IPS-18c (cell line): ENCODE data around the gene PKHD1.
"Not testable (repeated sequence)": the region's sequence is repeated elsewhere in the genome, so short reads cannot be mapped to it uniquely, and the experiment has no call there.

ENCODE experiments used
- H3K4me3 ChIP-seq: 2 replicates; pipeline ENCODE4 v1.7.0; 2013; ENCODE audit warnings: low read depth, mild to moderate bottlenecking, low read length, moderate library complexity; ENCODE audit not compliant: insufficient read depth
- H3K9me3 ChIP-seq: one replicate; pipeline ENCODE4 v1.6.1; 2013; ENCODE audit warnings: mild to moderate bottlenecking, low read length, moderate library complexity; ENCODE audit not compliant: control insufficient read depth, insufficient read depth

The PKHD1 gene

DNA sequence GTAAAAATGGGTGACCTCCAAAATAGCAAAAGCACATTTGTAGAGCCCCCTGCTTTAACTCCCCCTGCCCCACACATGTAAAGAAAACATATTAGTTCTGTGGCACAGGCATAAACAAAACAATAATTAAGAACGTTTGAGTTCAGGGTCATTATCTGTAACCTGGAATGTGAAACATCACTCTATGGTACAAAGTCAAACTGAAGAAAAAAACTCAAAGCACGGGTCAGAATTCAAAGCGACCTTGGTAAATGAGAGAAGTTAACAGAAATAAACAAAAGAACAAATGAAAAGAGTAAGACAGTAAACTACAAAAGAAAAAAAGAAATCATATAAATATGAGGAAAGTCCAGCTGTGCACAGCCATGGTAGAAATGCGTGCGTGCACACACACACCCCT lies 67.5 kb downstream of the PKHD1 start:
- Histone ChIP-seq H3K9me3 (no peaks in the 10 kb centered on the region), H3K4me3 (no peak overlapping the region)

DNA sequence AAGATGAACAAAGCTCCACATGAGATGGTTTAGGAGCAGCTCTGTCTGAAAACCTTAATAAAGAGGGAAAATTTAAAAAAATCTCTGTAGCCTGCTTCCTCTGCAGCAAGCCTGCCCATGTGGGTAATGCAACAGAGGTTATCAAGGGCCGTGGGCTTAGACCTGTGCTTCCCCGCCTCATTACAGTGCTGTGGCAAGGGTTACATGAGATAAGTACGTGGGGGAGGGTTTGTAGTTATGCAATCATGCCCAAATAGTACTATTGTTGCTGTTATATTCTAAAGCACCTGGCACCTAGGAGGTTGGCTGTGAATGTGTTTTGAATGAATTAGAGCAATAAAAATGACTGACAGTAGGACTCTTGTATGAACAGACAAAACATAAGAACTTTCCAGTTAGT lies 68.3 kb downstream of the PKHD1 start:
- Histone ChIP-seq H3K9me3 (peaks cover 2% of the 10 kb centered on the region), H3K4me3 (no peak overlapping the region)

GRCh38 chr6:52016915-52017748 lies 70.3 kb downstream of the PKHD1 start:
- Histone ChIP-seq H3K9me3 (peaks cover 2% of the 10 kb centered on the region), H3K4me3 (no peak overlapping the region)

DNA sequence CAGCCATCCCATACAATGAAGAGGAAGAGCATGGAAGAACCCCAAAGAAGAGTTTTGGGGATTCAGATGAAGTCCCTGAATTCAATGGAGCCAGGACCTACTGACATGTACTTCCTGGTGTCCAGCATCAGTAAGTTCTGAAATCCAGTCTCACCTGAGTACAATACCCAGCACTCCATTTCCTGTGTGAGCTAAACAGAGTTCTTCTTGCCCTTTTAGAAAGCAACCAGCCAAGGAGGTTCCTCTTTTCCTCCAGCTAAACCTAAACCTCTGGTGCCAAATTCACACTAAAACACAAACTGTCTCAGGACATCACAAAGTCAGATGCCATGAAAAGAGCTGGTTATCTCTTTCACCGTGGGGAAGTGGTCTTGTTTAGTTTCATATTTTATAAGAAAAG lies 71.5 kb downstream of the PKHD1 start:
- Histone ChIP-seq H3K9me3 (peaks cover 2% of the 10 kb centered on the region), H3K4me3 (no peak overlapping the region)

DNA sequence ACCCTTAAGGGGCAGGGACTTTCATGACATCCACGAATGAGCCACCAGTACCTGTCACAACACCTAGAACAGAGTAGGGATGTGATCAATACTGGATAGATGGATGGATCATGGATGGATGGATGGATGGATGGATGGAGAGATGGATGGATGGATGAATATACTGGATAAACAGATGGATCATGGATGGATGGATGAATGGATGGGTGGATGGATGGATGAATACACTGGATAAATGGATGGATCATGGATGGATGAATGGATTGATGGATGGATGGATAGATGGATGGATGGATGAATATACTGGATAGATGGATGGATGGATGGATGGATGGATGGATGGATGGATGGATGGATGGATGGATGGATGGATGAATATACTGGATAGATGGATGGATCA lies 73.0 kb downstream of the PKHD1 start:
- H3K4me3 ChIP-seq, result no peak overlapping the region
- peaks cover 2% of the 10 kb centered on the region for H3K9me3 ChIP-seq

DNA sequence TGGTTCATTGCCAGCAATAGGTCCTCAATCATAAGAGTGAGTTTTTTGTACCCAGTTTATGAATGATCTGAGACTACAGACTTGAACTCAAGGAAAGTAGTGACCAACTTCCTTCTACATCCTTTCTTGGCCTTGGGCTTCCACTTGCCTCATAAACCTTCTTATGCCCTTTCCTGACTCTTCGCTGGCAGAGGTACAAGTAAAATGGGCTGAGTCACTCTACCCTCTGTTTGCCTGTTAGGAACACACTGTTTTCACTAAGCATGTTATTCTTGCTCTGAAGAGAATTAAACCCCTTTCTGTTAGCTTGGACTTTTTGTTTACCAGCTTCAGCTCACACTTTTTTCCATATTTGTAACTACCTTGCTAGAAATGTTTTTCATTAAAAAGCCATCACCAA lies 74.4 kb downstream of the PKHD1 start:
- H3K4me3 ChIP-seq, result no peak overlapping the region
- H3K9me3 ChIP-seq, result peaks cover 2% of the 10 kb centered on the region

- H3K9me3 ChIP-seq, result peaks cover 2% of the 10 kb centered on the region
- H3K4me3 ChIP-seq, result no peak overlapping the region
These were observed 74.8 kb downstream of the PKHD1 start for GRCh38 chr6:52012582-52012981.

DNA sequence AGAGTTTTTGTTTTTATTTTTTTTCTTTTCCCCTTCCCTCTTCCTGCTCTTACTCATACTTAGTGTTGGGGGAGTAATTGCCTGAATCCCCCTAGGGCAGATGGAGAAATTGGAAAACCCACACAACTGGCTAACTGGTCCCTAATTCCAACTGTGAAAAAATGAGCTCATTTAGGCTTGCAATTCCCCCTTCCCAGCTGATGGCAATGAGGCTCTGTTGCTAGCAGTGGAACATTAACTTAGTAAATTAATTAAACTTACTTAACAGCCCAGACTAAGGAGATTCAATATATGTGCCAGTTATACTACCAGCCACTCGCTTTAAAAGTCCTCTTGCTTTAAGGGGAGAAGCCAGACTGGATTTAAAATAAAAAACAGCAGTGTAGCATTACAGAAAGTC lies 76.6 kb downstream of the PKHD1 start:
- Histone ChIP-seq H3K4me3 (no peak overlapping the region), H3K9me3 (peaks cover 2% of the 10 kb centered on the region)

GRCh38 chr6:52010145-52010544 lies 77.3 kb downstream of the PKHD1 start:
- Histone ChIP-seq H3K4me3 (no peak overlapping the region), H3K9me3 (peaks cover 2% of the 10 kb centered on the region)

DNA sequence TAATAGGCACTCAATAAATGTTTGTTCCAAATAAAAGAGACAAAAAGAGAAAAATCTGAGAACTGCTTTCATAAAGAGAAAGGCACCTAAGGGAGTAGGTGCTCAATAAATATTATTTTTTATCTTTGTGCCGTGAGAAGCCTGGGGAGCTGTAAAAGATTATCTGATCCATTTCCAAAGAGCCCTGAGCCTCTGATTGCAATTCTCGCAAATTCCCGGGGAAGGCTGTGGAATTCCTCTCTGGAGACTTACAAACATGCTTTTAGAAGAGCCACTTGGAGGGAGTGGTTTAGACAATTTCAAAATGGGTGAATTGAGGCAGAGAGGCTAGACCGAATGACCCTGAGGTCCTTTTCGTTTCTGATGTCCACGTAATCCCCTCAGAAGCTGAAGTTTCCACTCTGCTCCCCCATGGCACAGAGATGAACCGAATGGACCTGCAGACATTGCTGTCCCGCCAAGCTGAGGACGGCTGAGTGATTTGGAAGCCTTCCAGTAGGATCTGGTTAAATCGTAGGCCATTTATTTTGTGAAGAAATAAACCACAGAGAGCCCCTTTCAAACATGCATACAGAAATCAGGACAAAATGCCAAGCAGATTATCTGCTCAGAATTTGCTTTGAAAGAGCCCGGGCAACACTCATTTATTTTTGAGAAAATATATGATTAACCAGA lies 77.8 kb downstream of the PKHD1 start:
- H3K4me3 ChIP-seq, result no peak overlapping the region
- peaks cover 2% of the 10 kb centered on the region for H3K9me3 ChIP-seq

GRCh38 chr6:52000064-52000463 lies 87.3 kb downstream of the PKHD1 start:
- H3K9me3 ChIP-seq, result no peaks in the 10 kb centered on the region
- H3K4me3 ChIP-seq, result no peak overlapping the region

GRCh38 chr6:51996296-51996947 lies 91.0 kb downstream of the PKHD1 start:
- Histone ChIP-seq H3K9me3 (no peaks in the 10 kb centered on the region), H3K4me3 (no peak overlapping the region)

- no peaks in the 10 kb centered on the region for H3K9me3 ChIP-seq
- H3K4me3 ChIP-seq, result no peak overlapping the region
These were observed 92.1 kb downstream of the PKHD1 start for GRCh38 chr6:51995214-51995755.

- Histone ChIP-seq H3K4me3 (no peak overlapping the region), H3K9me3 (no peaks in the 10 kb centered on the region)
These were observed 94.5 kb downstream of the PKHD1 start for GRCh38 chr6:51992876-51993275.

DNA sequence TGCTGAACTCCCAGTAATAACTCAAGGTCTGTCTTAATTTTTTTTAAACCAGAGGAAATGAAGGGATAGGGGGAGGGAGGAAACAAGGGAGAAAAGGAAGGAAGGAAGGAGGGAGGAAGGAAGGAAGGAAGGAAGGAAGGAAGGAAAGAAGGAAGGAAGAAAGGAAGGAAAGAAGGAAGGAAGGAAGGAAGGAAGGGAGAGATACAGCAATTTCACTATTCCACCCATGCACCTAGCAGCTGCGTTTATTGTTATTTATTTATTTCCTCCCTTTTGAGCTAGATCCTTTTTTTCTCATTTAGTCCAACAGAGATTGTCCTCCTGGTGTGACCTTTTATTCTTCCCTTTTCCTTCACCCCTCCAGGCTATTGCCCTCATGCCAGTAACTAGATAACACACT lies 97.6 kb downstream of the PKHD1 start:
- H3K4me3 ChIP-seq, result no peak overlapping the region
- no peaks in the 10 kb centered on the region for H3K9me3 ChIP-seq

- Histone ChIP-seq H3K9me3 (no peaks in the 10 kb centered on the region), H3K4me3 (no peak overlapping the region)
These were observed 100.5 kb downstream of the PKHD1 start for GRCh38 chr6:51986864-51987263.

- Histone ChIP-seq H3K4me3 (no peak overlapping the region), H3K9me3 (no peaks in the 10 kb centered on the region)
These were observed 103.8 kb downstream of the PKHD1 start for GRCh38 chr6:51983564-51983963.

GRCh38 chr6:51982695-51983094 lies 104.7 kb downstream of the PKHD1 start:
- not testable (repeated sequence) for H3K4me3 ChIP-seq, H3K9me3 ChIP-seq
